ENCODE results near the gene EPHB1.
"Not testable (repeated sequence)": the region's sequence is repeated elsewhere in the genome, so short reads cannot be mapped to it uniquely, and the experiment has no call there.

EPHB1 gene

GRCh38 chr3:134949150-134949549 lies 154.1 kb downstream of the EPHB1 start:
- Histone ChIP-seq H3K4me2 (no peak overlapping the region), H4K20me1 (no peaks in the 10 kb centered on the region), H3K9me3 (no peaks in the 10 kb centered on the region), H3K36me3 (no peaks in the 10 kb centered on the region), H3K4me3 (no peak overlapping the region), H3K9ac (no peak overlapping the region), H3K27ac (no peak overlapping the region), H3K27me3 (no peaks in the 10 kb centered on the region), H3K4me1 (no peaks in the 10 kb centered on the region)
- TF ChIP-seq Cebpa-rat (IDR thresholded peaks at IDR 0.05), result no peak

DNA sequence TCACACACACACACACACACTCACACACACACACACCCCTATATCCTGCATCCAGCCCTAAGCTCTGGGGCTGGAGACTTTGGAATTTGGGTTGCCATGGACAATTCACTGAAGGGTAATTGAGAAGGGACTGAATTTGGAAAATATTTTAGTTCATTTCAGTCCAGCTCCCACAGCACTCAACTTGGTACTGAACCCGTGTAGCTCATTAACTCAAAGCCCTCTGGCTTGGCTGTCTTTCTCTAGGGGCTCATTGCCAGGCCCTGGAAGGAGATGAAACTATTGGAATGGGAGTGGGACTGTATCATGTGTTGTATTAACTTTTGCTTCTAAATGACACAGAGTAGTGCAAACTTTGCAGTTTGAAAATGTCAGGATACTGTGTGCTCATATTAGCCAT lies 157.3 kb downstream of the EPHB1 start:
- H3K4me3 ChIP-seq, result no peak overlapping the region
- no peaks in the 10 kb centered on the region for H3K27me3 ChIP-seq
- no peaks in the 10 kb centered on the region for H4K20me1 ChIP-seq
- TF ChIP-seq Cebpa-rat (IDR thresholded peaks at IDR 0.05), result no peak
- no peak overlapping the region for H3K9ac ChIP-seq
- H3K9me3 ChIP-seq, result no peaks in the 10 kb centered on the region
- H3K4me2 ChIP-seq, result no peak overlapping the region
- no peaks in the 10 kb centered on the region for H3K4me1 ChIP-seq
- no peak overlapping the region for H3K27ac ChIP-seq
- no peaks in the 10 kb centered on the region for H3K36me3 ChIP-seq

- Histone ChIP-seq H3K9ac (no peak overlapping the region), H3K27me3 (no peaks in the 10 kb centered on the region), H3K4me1 (no peaks in the 10 kb centered on the region), H3K4me2 (no peak overlapping the region), H3K9me3 (no peaks in the 10 kb centered on the region), H3K4me3 (no peak overlapping the region), H3K36me3 (no peaks in the 10 kb centered on the region), H3K27ac (no peak overlapping the region), H4K20me1 (no peaks in the 10 kb centered on the region)
- no peak for TF ChIP-seq Cebpa-rat (IDR thresholded peaks at IDR 0.05)
Measured at GRCh38 chr3:134955874-134956273, 160.8 kb downstream of the EPHB1 start.

- no peak overlapping the region for H3K4me2 ChIP-seq
- H3K27ac ChIP-seq, result no peak overlapping the region
Measured at GRCh38 chr3:134956395-134956794, 161.3 kb downstream of the EPHB1 start.

GRCh38 chr3:134956844-134957243 lies 161.8 kb downstream of the EPHB1 start:
- TF ChIP-seq Cebpa-rat (IDR thresholded peaks at IDR 0.05), result no peak
- Histone ChIP-seq H3K4me2 (no peak overlapping the region), H3K27me3 (no peaks in the 10 kb centered on the region), H3K36me3 (no peaks in the 10 kb centered on the region), H3K4me3 (no peak overlapping the region), H3K27ac (no peak overlapping the region), H3K9ac (no peak overlapping the region), H4K20me1 (no peaks in the 10 kb centered on the region), H3K4me1 (no peaks in the 10 kb centered on the region), H3K9me3 (no peaks in the 10 kb centered on the region)

More at GRCh38 chr3:134956395-134956794, 161.3 kb downstream of the EPHB1 start:
- Histone ChIP-seq H3K4me3 (no peak overlapping the region), H4K20me1 (no peaks in the 10 kb centered on the region), H3K9ac (no peak overlapping the region), H3K9me3 (no peaks in the 10 kb centered on the region), H3K27me3 (no peaks in the 10 kb centered on the region), H3K36me3 (no peaks in the 10 kb centered on the region), H3K4me1 (no peaks in the 10 kb centered on the region)
- TF ChIP-seq Cebpa-rat (IDR thresholded peaks at IDR 0.05), result no peak

DNA sequence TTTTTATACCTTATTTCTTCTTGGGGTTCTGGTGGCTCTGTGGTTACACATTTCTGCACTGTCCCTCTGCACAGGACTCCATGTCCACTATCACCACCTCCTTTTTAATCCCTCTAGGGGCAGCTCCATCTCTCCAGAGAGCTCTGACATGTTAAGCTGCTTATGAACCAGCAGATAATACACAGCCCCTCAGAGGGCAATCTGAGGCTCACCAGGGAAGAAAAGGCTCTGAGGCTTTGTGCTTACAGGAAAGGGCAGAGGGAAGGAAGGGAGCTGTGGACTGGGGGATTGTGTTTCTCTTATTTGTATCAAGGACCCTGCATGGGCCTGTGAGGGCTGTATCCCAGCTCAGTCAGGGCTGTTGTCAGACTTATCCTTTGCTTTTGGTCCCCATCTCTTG lies 164.5 kb downstream of the EPHB1 start:
- no peaks in the 10 kb centered on the region for H3K27me3 ChIP-seq
- H3K4me2 ChIP-seq, result no peak overlapping the region
- H3K4me3 ChIP-seq, result no peak overlapping the region
- H3K9me3 ChIP-seq, result no peaks in the 10 kb centered on the region
- no peak for TF ChIP-seq Cebpa-rat (IDR thresholded peaks at IDR 0.05)
- H4K20me1 ChIP-seq, result no peaks in the 10 kb centered on the region
- H3K27ac ChIP-seq, result no peak overlapping the region
- H3K36me3 ChIP-seq, result no peaks in the 10 kb centered on the region
- no peaks in the 10 kb centered on the region for H3K4me1 ChIP-seq
- H3K9ac ChIP-seq, result no peak overlapping the region

GRCh38 chr3:134964226-134964625 lies 169.2 kb downstream of the EPHB1 start:
- no peaks in the 10 kb centered on the region for H4K20me1 ChIP-seq
- no peak overlapping the region for H3K27ac ChIP-seq
- TF ChIP-seq Cebpa-rat (IDR thresholded peaks at IDR 0.05), result no peak
- H3K27me3 ChIP-seq, result no peaks in the 10 kb centered on the region
- no peaks in the 10 kb centered on the region for H3K4me1 ChIP-seq
- H3K36me3 ChIP-seq, result no peaks in the 10 kb centered on the region
- H3K4me3 ChIP-seq, result no peak overlapping the region
- no peak overlapping the region for H3K9ac ChIP-seq
- H3K9me3 ChIP-seq, result no peaks in the 10 kb centered on the region
- H3K4me2 ChIP-seq, result no peak overlapping the region

DNA sequence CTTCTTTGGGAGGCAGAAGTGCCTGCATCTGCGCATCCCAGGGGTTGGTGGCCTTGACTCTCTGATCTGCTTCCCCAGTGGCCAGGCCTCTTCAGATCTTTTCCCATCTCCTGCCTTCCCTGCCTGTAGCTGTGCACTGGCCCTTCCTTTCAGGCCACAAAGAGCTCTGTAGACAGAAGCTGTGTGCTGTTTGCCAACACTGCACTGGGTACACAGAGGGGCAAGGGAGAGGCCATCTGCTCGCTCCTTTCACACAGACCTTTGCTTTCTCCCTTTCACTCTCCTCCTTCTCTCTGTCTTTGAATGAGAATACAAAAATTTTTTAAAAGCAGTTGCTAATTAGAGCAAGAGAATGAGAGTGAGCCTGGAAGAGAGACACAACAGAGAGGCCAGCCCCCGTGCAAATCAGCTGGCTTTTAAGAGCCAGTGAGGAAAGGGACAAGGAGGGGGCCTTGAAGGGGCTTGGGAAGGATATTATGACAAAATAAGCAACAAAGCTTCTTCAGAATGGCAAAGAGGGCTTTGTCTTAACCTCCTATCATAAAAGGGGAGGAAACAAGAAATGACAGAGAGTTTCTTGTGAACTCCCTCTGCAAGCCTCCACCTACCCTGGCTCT lies 170.9 kb downstream of the EPHB1 start:
- no peak for TF ChIP-seq Cebpa-rat (IDR thresholded peaks at IDR 0.05)
- no peak overlapping the region for H3K9ac ChIP-seq
- H4K20me1 ChIP-seq, result no peaks in the 10 kb centered on the region
- no peak overlapping the region for H3K4me3 ChIP-seq
- no peak overlapping the region for H3K27ac ChIP-seq
- H3K9me3 ChIP-seq, result no peaks in the 10 kb centered on the region
- H3K4me1 ChIP-seq, result no peaks in the 10 kb centered on the region
- H3K4me2 ChIP-seq, result no peak overlapping the region
- H3K36me3 ChIP-seq, result no peaks in the 10 kb centered on the region
- H3K27me3 ChIP-seq, result no peaks in the 10 kb centered on the region

DNA sequence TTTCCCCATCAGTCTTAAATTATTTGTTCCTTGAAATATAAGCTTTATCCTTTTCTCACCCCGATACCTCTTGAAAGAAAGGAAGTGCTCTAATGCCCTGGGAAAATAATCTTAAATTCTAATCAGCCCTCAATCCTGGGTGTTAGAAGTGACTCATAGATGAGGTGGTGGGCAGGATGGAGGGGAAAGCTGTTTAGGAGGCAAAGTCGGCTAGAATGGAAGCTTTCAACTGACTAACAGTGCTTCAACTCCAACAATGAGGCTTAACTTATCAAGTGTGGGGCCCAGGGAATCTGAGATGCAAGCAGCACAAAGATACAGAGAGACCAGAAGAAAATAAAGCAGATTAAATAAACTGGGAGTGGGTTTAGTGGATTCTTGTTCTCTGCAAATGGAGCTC lies 175.8 kb downstream of the EPHB1 start:
- no peak for TF ChIP-seq Cebpa-rat (IDR thresholded peaks at IDR 0.05)
- H3K36me3 ChIP-seq, result no peaks in the 10 kb centered on the region
- no peaks in the 10 kb centered on the region for H4K20me1 ChIP-seq
- no peak overlapping the region for H3K4me3 ChIP-seq
- H3K4me1 ChIP-seq, result no peaks in the 10 kb centered on the region
- H3K27me3 ChIP-seq, result no peaks in the 10 kb centered on the region
- no peak overlapping the region for H3K9ac ChIP-seq
- H3K4me2 ChIP-seq, result no peak overlapping the region
- no peaks in the 10 kb centered on the region for H3K9me3 ChIP-seq
- H3K27ac ChIP-seq, result no peak overlapping the region

- Histone ChIP-seq H3K36me3 (no peaks in the 10 kb centered on the region), H3K4me3 (no peak overlapping the region), H4K20me1 (no peaks in the 10 kb centered on the region), H3K4me1 (no peaks in the 10 kb centered on the region), H3K4me2 (no peak overlapping the region), H3K9me3 (no peaks in the 10 kb centered on the region), H3K27me3 (no peaks in the 10 kb centered on the region), H3K27ac (no peak overlapping the region), H3K9ac (no peak overlapping the region)
- no peak for TF ChIP-seq Cebpa-rat (IDR thresholded peaks at IDR 0.05)
Measured at GRCh38 chr3:134971306-134971705, 176.2 kb downstream of the EPHB1 start.

DNA sequence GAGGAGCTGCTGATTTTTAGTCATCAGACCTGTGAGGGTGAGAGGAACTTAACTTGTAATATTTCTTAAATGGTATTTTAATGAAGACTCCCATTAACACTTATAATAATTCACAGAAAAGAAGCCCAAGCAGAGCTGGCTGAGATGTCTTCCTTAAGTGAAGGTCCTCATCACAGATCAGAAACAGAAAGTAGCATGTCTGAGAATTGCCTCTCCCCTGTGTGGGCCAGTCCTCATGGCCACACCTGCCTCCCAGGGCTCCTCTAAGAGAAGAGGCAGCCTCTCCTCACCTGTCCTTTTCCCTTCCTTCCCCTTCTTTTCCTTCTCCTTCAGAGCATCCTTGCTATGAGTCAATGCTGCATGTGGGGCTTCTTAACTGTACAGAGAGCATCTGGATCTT lies 176.8 kb downstream of the EPHB1 start:
- not testable (repeated sequence) for H3K27ac ChIP-seq, H3K27me3 ChIP-seq, H4K20me1 ChIP-seq, H3K4me2 ChIP-seq, H3K4me1 ChIP-seq, H3K9me3 ChIP-seq, H3K4me3 ChIP-seq, H3K36me3 ChIP-seq, H3K9ac ChIP-seq

Data from BLaER1 (cell line).